Bronchial epithelial cell (primary cell): ENCODE results near the gene ZNF879. TPM values are rescaled to one million over a fixed set of nuclear protein-coding genes. Genes with fewer than 3 reads are reported as not detected.

Experiments
- DNase-seq: peaks from one replicate; pipeline ENCODE4 v3.0.0-alpha.2; 2010; ENCODE audit warnings: low read depth
- FAIRE-seq: peaks from 2 replicates; lab custom pipeline; 2011; peaks lifted over from hg19 to GRCh38; lab: Jason Lieb, UNC
- H3K27me3 ChIP-seq: 2 replicates; pipeline ENCODE4 v1.5.1; 2011; ENCODE audit warnings: low read length; ENCODE audit not compliant: control insufficient read depth, insufficient read depth
- H3K36me3 ChIP-seq: 2 replicates; pipeline ENCODE4 v1.5.1; 2011; ENCODE audit warnings: low read length; ENCODE audit not compliant: control insufficient read depth, insufficient read depth
- H3K4me3 ChIP-seq: 2 replicates; pipeline ENCODE4 v1.5.1; 2011; ENCODE audit warnings: mild to moderate bottlenecking, low read depth, low read length, control low read depth
- CTCF ChIP-seq: IDR thresholded peaks from 2 replicates; pipeline ENCODE4 v1.5.1; 2011; ENCODE audit warnings: mild to moderate bottlenecking, moderate library complexity, low read length, control low read depth, inconsistent platforms; ENCODE audit not compliant: insufficient read depth, severe bottlenecking
- total RNA-seq: library from RNA; depleted of rRNA; stranded (reverse); fragments of >200 nt; gene quantifications from 2 replicates; pipeline ENCODE4 v1.2.1, GENCODE V29; 2014

ZNF879 gene
- total RNA-seq, 1 donor from 2014 or later = 3.4 TPM

- Histone ChIP-seq H3K27me3 (no peaks in the 10 kb centered on the region), H3K36me3 (no peaks in the 10 kb centered on the region), H3K4me3 (no peak overlapping the region)
- TF ChIP-seq CTCF = no peak
- DNase-seq (no peak), FAIRE-seq (no peak)
These were observed 37.2 kb upstream of the ZNF879 start for GRCh38 chr5:178986326-178986960.

- Histone ChIP-seq H3K36me3 (no peaks in the 10 kb centered on the region), H3K27me3 (no peaks in the 10 kb centered on the region), H3K4me3 (no peak overlapping the region)
- DNase-seq (no peak), FAIRE-seq (no peak)
- no peak for TF ChIP-seq CTCF
These were observed 35.0 kb upstream of the ZNF879 start for GRCh38 chr5:178988436-178989220.

- TF ChIP-seq CTCF = no peak
- FAIRE-seq (no peak), DNase-seq (no peak)
- H3K27me3 ChIP-seq = no peaks in the 10 kb centered on the region
- H3K4me3 ChIP-seq = no peak overlapping the region
- no peaks in the 10 kb centered on the region for H3K36me3 ChIP-seq
These were observed 34.3 kb upstream of the ZNF879 start for GRCh38 chr5:178989311-178989710.

DNA sequence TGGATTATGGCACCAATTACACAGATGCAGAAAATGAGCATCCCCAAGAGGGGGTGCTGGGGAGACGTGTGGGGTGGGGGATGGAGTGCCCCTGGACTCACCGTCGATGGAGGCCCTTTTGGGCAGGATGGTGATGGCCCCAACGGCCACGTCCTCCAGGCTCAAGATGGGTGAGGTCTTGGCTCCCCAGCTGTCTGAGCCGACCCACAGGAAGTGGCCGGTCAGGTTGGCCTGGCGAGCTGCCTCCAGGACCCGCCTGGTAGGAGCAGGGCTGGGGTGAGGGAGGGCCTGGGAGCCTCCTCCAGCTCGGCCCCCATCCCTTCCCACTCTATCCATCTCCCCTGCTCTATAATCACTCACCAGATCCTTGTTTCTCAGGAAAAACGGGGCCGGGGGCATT lies 33.1 kb upstream of the ZNF879 start:
- no peak for DNase-seq
- TF ChIP-seq CTCF = no peak
- FAIRE-seq = no peak
- H3K27me3 ChIP-seq = no peaks in the 10 kb centered on the region
- H3K36me3 ChIP-seq = no peaks in the 10 kb centered on the region
- no peak overlapping the region for H3K4me3 ChIP-seq

DNA sequence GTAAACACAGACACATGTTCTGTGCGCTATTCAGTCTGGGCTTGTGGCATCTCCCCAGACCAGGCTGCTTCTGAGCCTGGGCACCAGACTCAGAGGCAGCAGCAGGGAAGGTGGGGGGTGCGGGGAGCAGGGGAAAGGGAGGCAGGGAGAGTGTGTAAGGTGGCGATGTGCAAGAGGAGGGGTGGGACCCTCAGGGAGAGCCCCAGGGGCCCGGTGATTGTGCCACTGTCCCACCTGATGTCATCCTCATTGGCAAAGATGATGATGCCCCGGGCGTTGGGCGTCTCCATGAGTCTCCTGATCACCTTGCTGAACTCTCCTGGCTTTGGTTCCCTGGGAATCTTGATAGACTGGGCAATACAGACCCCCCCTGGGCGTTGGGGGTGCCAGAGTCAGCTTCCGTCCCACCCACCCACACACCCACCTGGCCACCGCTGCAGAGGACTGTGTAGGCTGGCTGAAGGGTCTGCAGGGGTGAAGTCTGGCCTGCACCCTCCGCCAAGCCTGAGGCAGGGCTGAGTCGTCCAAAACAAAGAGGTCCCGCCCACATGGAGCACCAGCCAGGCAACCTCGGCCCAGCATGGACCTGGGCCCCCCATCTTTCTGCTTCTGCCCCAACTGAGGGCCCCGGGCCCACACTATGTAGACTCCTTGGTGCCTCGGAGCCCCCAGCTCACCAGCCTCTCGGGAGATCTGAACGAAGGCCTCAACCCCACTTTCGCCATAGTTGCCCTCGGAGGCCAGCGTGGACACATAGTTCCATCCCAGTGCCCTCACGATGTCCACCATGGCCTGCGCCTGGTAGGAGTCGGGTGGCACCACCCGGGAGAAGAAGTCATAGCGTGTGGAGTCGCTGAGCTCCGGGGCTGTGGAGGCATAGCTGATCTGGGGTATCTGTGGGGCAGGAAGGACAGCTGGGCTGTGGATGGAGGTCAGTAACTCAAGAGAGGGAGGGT lies 32.1 kb upstream of the ZNF879 start:
- H3K4me3 ChIP-seq = no peak overlapping the region
- TF ChIP-seq CTCF = no peak
- FAIRE-seq (no peak), DNase-seq (no peak)
- H3K36me3 ChIP-seq = no peaks in the 10 kb centered on the region
- H3K27me3 ChIP-seq = no peaks in the 10 kb centered on the region
